SIG-M5 treated with dmso at 0.1 percent for 504 hours (cell line): ENCODE measurements around the gene CDH13.
"Not testable (repeated sequence)": the region's sequence is repeated elsewhere in the genome, so short reads cannot be mapped to it uniquely, and the experiment has no call there.

Source experiments
- DNase-seq: peaks from one replicate; lab custom pipeline; 2025; ENCODE audit not compliant: unreplicated experiment; lab: John Stamatoyannopoulos, UW

The CDH13 gene

GRCh38 chr16:82881516-82881915 is 254.7 kb downstream of the CDH13 start:
- no peak for DNase-seq

GRCh38 chr16:82882226-82882625 is 255.5 kb downstream of the CDH13 start:
- DNase-seq = no peak

GRCh38 chr16:82882982-82883835 is 256.4 kb downstream of the CDH13 start:
- no peak for DNase-seq

- no peak for DNase-seq
Measured at GRCh38 chr16:82884320-82884898, 257.6 kb downstream of the CDH13 start.

- no peak for DNase-seq
Measured at GRCh38 chr16:82886146-82886545, 259.4 kb downstream of the CDH13 start.

- DNase-seq = no peak
Measured at GRCh38 chr16:82888591-82889001, 261.8 kb downstream of the CDH13 start.

GRCh38 chr16:82891424-82891823 is 264.7 kb downstream of the CDH13 start:
- DNase-seq = no peak

- no peak for DNase-seq
Measured at GRCh38 chr16:82891918-82892317, 265.1 kb downstream of the CDH13 start.

GRCh38 chr16:82892324-82892723 is 265.6 kb downstream of the CDH13 start:
- no peak for DNase-seq

GRCh38 chr16:82895843-82896242 is 269.1 kb downstream of the CDH13 start:
- no peak for DNase-seq

- no peak for DNase-seq
Measured at GRCh38 chr16:82899006-82899405, 272.2 kb downstream of the CDH13 start.

- DNase-seq = no peak
Measured at GRCh38 chr16:82899731-82900450, 273.1 kb downstream of the CDH13 start.

GRCh38 chr16:82900559-82900958 is 273.8 kb downstream of the CDH13 start:
- DNase-seq = no peak

GRCh38 chr16:82911925-82912324 is 285.2 kb downstream of the CDH13 start:
- no peak for DNase-seq

GRCh38 chr16:82915139-82915824 is 288.5 kb downstream of the CDH13 start:
- no peak for DNase-seq

GRCh38 chr16:82917886-82918595 is 291.3 kb downstream of the CDH13 start:
- DNase-seq = no peak

GRCh38 chr16:82924075-82924854 is 297.5 kb downstream of the CDH13 start:
- DNase-seq = no peak

- DNase-seq = no peak
Measured at GRCh38 chr16:82926500-82926899, 299.7 kb downstream of the CDH13 start.

- DNase-seq = not testable (repeated sequence)
Measured at GRCh38 chr16:82933933-82934332, 307.2 kb downstream of the CDH13 start.

GRCh38 chr16:82935766-82936165 is 309.0 kb downstream of the CDH13 start:
- no peak for DNase-seq
